K562 (cell line): ENCODE results near the gene SMG7. TPM values are rescaled to one million over a fixed set of nuclear protein-coding genes. Genes with fewer than 3 reads are reported as not detected.

Source experiments
- ATAC-seq: fragments of 200-7000 bp; cut with Tn5 transposase; 3 replicates; pipeline ENCODE4 v1.9.1; 2020; ENCODE audit warnings: moderate library complexity
- BruUV-seq: library from RNA; stranded (reverse); fragments of 400-500 nt; replicated peaks from 2 replicates; lab custom pipeline; 2021; lab: Mats Ljungman, UMichigan
- CTCF ChIA-PET: fragments of 300-600 bp; formaldehyde crosslinking; extraction: SDS; loops from one replicate; lab custom pipeline; 2021; ENCODE audit warnings: low intra/inter-chr PET ratio; lab: Yijun Ruan, JAX
- POLR2A ChIA-PET: fragments of 300-600, 350-650 bp; sonication (Branson Sonifier 250); formaldehyde crosslinking; extraction: SDS; loops from one replicate; lab custom pipeline; 2021; ENCODE audit warnings: antibody characterized with exemption, inconsistent platforms; lab: Yijun Ruan, JAX
- DNase-seq, 4 experiments: peaks; one replicate each; pipeline versions ENCODE4 v3.0.0 to v3.0.0-alpha.2; 2011 to 2018; ENCODE audit warnings: low spot score in 3 of 4, mixed read lengths in 3 of 4; ENCODE audit errors: extremely low read depth in 1 of 4
- FAIRE-seq: peaks from 2 replicates; lab custom pipeline; 2011; peaks lifted over from hg19 to GRCh38; lab: Jason Lieb, UNC
- H2AFZ ChIP-seq: 2 replicates; pipeline ENCODE4 v1.6.0; 2011; ENCODE audit warnings: low read depth, low read length, control low read depth, inconsistent platforms
- H3K27ac ChIP-seq: fragments of 200-600 bp; 3 replicates; pipeline ENCODE4 v1.8.0; 2011; ENCODE audit warnings: low read depth, mild to moderate bottlenecking, control low read depth, inconsistent platforms, low read length, moderate library complexity, mixed read lengths; ENCODE audit errors: extremely low read depth
- H3K27me3 ChIP-seq, 2 experiments: fragments of 300-600 bp in 1 of 2; 2 replicates in 1 of 2; 3 replicates in 1 of 2; pipeline versions ENCODE4 v1.6.0 to v1.8.0; 2011; ENCODE audit warnings: inconsistent platforms in 2 of 2, low read length in 2 of 2, mild to moderate bottlenecking in 1 of 2, mixed read lengths in 1 of 2, moderate library complexity in 1 of 2; ENCODE audit not compliant: control insufficient read depth in 2 of 2, insufficient read depth in 2 of 2
- H3K36me3 ChIP-seq: fragments of 300-600 bp; 3 replicates; pipeline ENCODE4 v1.8.0; 2011; ENCODE audit warnings: mild to moderate bottlenecking, low read length, inconsistent platforms; ENCODE audit not compliant: control insufficient read depth, insufficient read depth
- H3K4me1 ChIP-seq, 2 experiments: fragments of 200-600 bp in 1 of 2; replicated peaks in 1 of 2; 2 replicates in 1 of 2; 3 replicates in 1 of 2; pipeline versions ENCODE4 v1.5.1 to v1.8.0; 2011; ENCODE audit warnings: inconsistent platforms in 2 of 2, low read length in 2 of 2, mild to moderate bottlenecking in 1 of 2, mixed read lengths in 1 of 2, moderate library complexity in 1 of 2; ENCODE audit not compliant: control insufficient read depth in 2 of 2, insufficient read depth in 2 of 2
- H3K4me2 ChIP-seq: 2 replicates; pipeline ENCODE4 v1.6.1; 2011; ENCODE audit warnings: low read length, control low read depth, inconsistent platforms, mixed read lengths; ENCODE audit not compliant: insufficient read depth
- H3K4me3 ChIP-seq: fragments of 200-600 bp; sonication (generic), shearing (Covaris generic); 2 replicates; pipeline ENCODE4 v1.5.1; 2016; ENCODE audit warnings: control low read depth, inconsistent platforms
- H3K79me2 ChIP-seq: fragments of 200-600 bp; 3 replicates; pipeline ENCODE4 v1.8.0; 2011; ENCODE audit warnings: low read length, inconsistent platforms; ENCODE audit not compliant: control insufficient read depth, insufficient read depth
- H3K9ac ChIP-seq, 2 experiments: 2 replicates each; pipeline versions ENCODE4 v1.6.0 to v1.6.1; 2011; ENCODE audit warnings: low read depth in 2 of 2, low read length in 2 of 2, control low read depth in 1 of 2, inconsistent platforms in 1 of 2, mild to moderate bottlenecking in 1 of 2, mixed read lengths in 1 of 2; ENCODE audit not compliant: insufficient read depth in 1 of 2
- H3K9me1 ChIP-seq: one replicate; pipeline ENCODE4 v1.6.0; 2011; ENCODE audit warnings: inconsistent platforms, mild to moderate bottlenecking, low read length, moderate library complexity; ENCODE audit not compliant: control insufficient read depth, insufficient read depth
- H3K9me3 ChIP-seq: replicated peaks from 2 replicates; pipeline ENCODE4 v1.5.1; 2011; ENCODE audit warnings: low read depth, low read length, inconsistent platforms; ENCODE audit not compliant: control insufficient read depth, insufficient read depth
- H4K20me1 ChIP-seq: replicated peaks from 2 replicates; pipeline ENCODE4 v1.6.1; 2011; ENCODE audit warnings: low read length, inconsistent platforms, mixed read lengths; ENCODE audit not compliant: control insufficient read depth, insufficient read depth
- CSDE1 ChIP-seq, 2 experiments: fragments of 450-650 bp; IDR thresholded peaks; 2 replicates each; pipeline ENCODE4 v1.6.1; 2016; ENCODE audit warnings: mild to moderate bottlenecking in 1 of 2
- ETV1 ChIP-seq: fragments of 450-650 bp; conservative IDR thresholded peaks from 2 replicates; pipeline ENCODE4 v1.6.1; 2016; ENCODE audit warnings: missing genetic modification characterization, control low read depth, low read depth, missing compliant biosample characterization
- EZH2 ChIP-seq: IDR thresholded peaks from 2 replicates; pipeline ENCODE4 v1.6.1; 2012; ENCODE audit warnings: low read depth, mild to moderate bottlenecking, inconsistent platforms, low read length, borderline replicate concordance
- TBL1XR1 ChIP-seq, 2 experiments: IDR thresholded peaks; 2 replicates each; pipeline ENCODE4 v1.6.1; 2012; ENCODE audit warnings: improper control_type of control experiment in 2 of 2, low read length in 2 of 2, mild to moderate bottlenecking in 1 of 2
- ZBTB8A ChIP-seq: fragments of 450-650 bp; IDR thresholded peaks from 2 replicates; pipeline ENCODE4 v1.6.1; 2018; ENCODE audit warnings: mild to moderate bottlenecking, moderate library complexity; ENCODE audit not compliant: partially characterized antibody
- ZNF655 ChIP-seq: fragments of 250-450 bp; sonication (Bioruptor Pico); IDR thresholded peaks from 2 replicates; pipeline ENCODE4 v1.5.0; 2021
- ZSCAN32 ChIP-seq: fragments of 450-650 bp; formaldehyde crosslinking; IDR thresholded peaks from 2 replicates; pipeline ENCODE4 v1.4.0; 2020; ENCODE audit warnings: mild to moderate bottlenecking, moderate library complexity
- WGBS: fragments of 100-300 bp; shearing (Covaris generic); methylation state at CpG from one replicate; pipeline ENCODE4 v1.1.6; 2016; ENCODE audit warnings: low coverage, mixed read lengths; ENCODE audit not compliant: insufficient coverage; ENCODE audit errors: missing lambda C conversion rate; 5-methylcytosine and 5-hydroxymethylcytosine counted together
- in situ Hi-C: fragments of 300-500 bp; cut with MboI; formaldehyde crosslinking; loops from 4 replicates; pipeline ENCODE4 v1.15.0; 2018; ENCODE audit warnings: inconsistent platforms, mixed read lengths
- intact Hi-C: fragments of 100-400 bp; cut with micrococcal nuclease; formaldehyde crosslinking; loops from 2 replicates; pipeline ENCODE4 v1.14.2; 2022
- polyA plus RNA-seq, 8 experiments: library from polyadenylated mRNA; depleted of rRNA in 4 of 8; stranded (reverse) in 5 of 8; unstranded in 3 of 8; fragments of >200 nt; fragmentation: Nextera tagmentation in 2 of 8; fragmentation: Illumina TruSeq in 1 of 8; extraction: Ambion mirVana in 2 of 8; extraction: Trizol in 1 of 8; gene quantifications; 2 replicates each; pipeline versions ENCODE4 v1.2.1 to v1.2.3, GENCODE V29; 2011 to 2014; ENCODE audit warnings: inconsistent platforms in 1 of 8, missing spikeins in 1 of 8
- total RNA-seq, 7 experiments: library from RNA; depleted of rRNA in 6 of 7; stranded (reverse); fragments of >200 nt in 6 of 7; fragmentation: Illumina TruSeq in 2 of 7; extraction: Trizol in 2 of 7; gene quantifications; 2 replicates each; pipeline versions ENCODE4 v1.2.1 to v1.2.3, GENCODE V29; 2011 to 2021; ENCODE audit warnings: low replicate concordance in 1 of 7

The SMG7 gene
- total and polyA plus RNA-seq, 9 of the 15 experiments (the other 6 are each of a cell fraction or from before 2014, with no cell fraction given): 12.4 to 74.6 (median 29.0) TPM

- no TSS peak for BruUV-seq
- Histone ChIP-seq H2AFZ (no peak overlapping the region), H3K4me2 (no peak overlapping the region), H3K4me3 (no peak overlapping the region), H3K27ac (no peak overlapping the region), H4K20me1 (peaks cover 3% of the 10 kb centered on the region; the same call in 1 of the 2 replicates), H3K36me3 (peaks cover 3% of the 10 kb centered on the region; the same call in 2 of the 3 replicates), H3K9ac (no peak overlapping the region), H3K79me2 (peaks cover 91% of the 10 kb centered on the region), H3K4me1 (peaks cover 11 to 14% of the 10 kb centered on the region in 2 experiments; a peak in 3 of 5 replicates), H3K9me3 (no peaks in the 10 kb centered on the region), H3K27me3 (no peaks in the 10 kb centered on the region), H3K9me1 (no peaks in the 10 kb centered on the region)
- TF ChIP-seq ZSCAN32 (CRISPR knock-in tag): no peak
- TF ChIP-seq ETV1: no peak
- ChIA-PET CTCF (interaction anchor here (0.6 kb wide), 1 partner anchor 233 kb away, joined by 3 read pairs; no protein-coding TSS in a partner anchor), POLR2A (interaction anchor here (0.6 kb wide), 2 partner anchors 11 to 15 kb away, joined by 3 read pairs; no protein-coding TSS in a partner anchor)
- 80% methylated on average over 3 of the region's 4 CpGs for WGBS
- in situ Hi-C loops: no loop called here
- no peak for ATAC-seq
- no peak for DNase-seq
- no peak for FAIRE-seq
- intact Hi-C loops: no loop called here
These were observed 34.3 kb downstream of the SMG7 start for GRCh38 chr1:183506561-183506960.

- Histone ChIP-seq H3K4me1 (peaks cover 11 to 14% of the 10 kb centered on the region in 2 experiments; a peak in 3 of 5 replicates), H3K36me3 (peaks cover 3% of the 10 kb centered on the region; the same call in 1 of the 3 replicates), H3K27me3 (no peaks in the 10 kb centered on the region), H3K4me2 (no peak overlapping the region), H3K9me1 (no peaks in the 10 kb centered on the region), H3K79me2 (peaks cover 76% of the 10 kb centered on the region), H3K9me3 (no peaks in the 10 kb centered on the region), H2AFZ (no peak overlapping the region), H4K20me1 (no peaks in the 10 kb centered on the region; the same call in 1 of the 2 replicates), H3K9ac (no peak overlapping the region), H3K27ac (no peak overlapping the region), H3K4me3 (no peak overlapping the region)
- DNase-seq (no peak), FAIRE-seq (no peak), ATAC-seq (no peak)
- WGBS: 86% methylated on average over 1 of the region's 1 CpG
- no peak for TF ChIP-seq ZNF655
- TF ChIP-seq ZBTB8A: no peak
- no peak for TF ChIP-seq EZH2
- no peak for TF ChIP-seq TBL1XR1 (IDR thresholded peaks at IDR 0.05; ENCODE audit: low read length in 2 of 2)
- no peak for TF ChIP-seq CSDE1 (IDR thresholded peaks at IDR 0.05)
- in situ Hi-C loops: no loop called here
- ChIA-PET POLR2A (interaction anchor here (0.6 to 1.4 kb wide), 3 partner anchors 10 to 1027 kb away, joined by 3 read pairs; no protein-coding TSS in a partner anchor), CTCF (no interaction called here)
- intact Hi-C loops: no loop called here
- BruUV-seq: no TSS peak
These were observed 36.4 kb downstream of the SMG7 start for GRCh38 chr1:183508694-183509093.
